Measurements from ENCODE around the gene LAMB2.

The LAMB2 gene

DNA sequence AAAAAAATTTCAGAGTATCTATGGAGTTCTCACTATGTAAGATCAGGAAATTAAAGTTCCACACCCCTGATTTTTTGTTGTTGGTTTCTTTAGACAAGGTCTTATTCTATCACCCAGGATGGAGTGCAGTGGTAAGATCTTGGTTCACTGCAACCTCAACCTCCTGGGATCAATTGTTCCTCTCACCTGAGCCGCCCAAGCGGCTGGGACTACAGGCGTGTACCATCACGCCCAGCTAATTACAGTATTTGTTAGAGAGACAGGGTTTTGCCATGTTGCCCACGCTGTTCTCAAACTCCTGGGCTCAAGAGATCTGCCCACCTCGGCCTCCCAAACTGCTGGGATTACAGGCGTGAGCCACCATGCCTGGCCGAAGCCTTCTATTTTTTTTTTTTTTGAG is 51.4 kb downstream of the LAMB2 start:
- CTCF ChIA-PET, result interaction anchor here (1.1 to 1.6 kb wide), 3 partner anchors 8 to 60 kb away, joined by 3 to 5 read pairs (median 3); partner anchors contain the start of gene NDUFAF3
- POLR2A ChIA-PET, result no interaction called here
- no peak for DNase-seq (ENCODE audit: low read depth, low spot score)
- no peak overlapping the region for H3K4me3 ChIP-seq (ENCODE audit: low read depth, low read length)
- TF ChIP-seq, protein P1, sequence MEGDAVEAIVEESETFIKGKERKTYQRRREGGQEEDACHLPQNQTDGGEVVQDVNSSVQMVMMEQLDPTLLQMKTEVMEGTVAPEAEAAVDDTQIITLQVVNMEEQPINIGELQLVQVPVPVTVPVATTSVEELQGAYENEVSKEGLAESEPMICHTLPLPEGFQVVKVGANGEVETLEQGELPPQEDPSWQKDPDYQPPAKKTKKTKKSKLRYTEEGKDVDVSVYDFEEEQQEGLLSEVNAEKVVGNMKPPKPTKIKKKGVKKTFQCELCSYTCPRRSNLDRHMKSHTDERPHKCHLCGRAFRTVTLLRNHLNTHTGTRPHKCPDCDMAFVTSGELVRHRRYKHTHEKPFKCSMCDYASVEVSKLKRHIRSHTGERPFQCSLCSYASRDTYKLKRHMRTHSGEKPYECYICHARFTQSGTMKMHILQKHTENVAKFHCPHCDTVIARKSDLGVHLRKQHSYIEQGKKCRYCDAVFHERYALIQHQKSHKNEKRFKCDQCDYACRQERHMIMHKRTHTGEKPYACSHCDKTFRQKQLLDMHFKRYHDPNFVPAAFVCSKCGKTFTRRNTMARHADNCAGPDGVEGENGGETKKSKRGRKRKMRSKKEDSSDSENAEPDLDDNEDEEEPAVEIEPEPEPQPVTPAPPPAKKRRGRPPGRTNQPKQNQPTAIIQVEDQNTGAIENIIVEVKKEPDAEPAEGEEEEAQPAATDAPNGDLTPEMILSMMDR (IDR thresholded peaks at IDR 0.05; ENCODE audit: insufficient read depth, low read length, missing control alignments), result no peak

DNA sequence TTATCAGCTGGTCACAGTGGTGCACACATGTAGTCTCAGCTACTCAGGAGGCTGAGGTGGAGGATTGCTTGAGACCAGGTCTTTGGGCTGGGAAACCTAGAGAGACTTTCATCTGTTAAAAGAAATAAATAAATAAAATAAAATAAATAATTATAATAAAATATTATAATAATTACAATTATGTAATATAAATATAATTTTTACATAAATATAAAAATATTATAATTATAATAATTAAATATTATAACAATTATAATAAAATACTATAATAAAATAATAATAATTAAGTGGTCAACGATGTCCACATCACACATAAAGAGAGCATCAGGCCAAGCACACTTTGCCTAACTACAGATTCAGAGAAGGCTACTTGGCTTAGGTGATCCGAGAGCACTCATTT is 53.6 kb downstream of the LAMB2 start:
- ChIA-PET CTCF (interaction anchor here (1.3 kb wide), 1 partner anchor 47 kb away, joined by 4 read pairs; no protein-coding TSS in a partner anchor), POLR2A (no interaction called here)
- H3K4me3 ChIP-seq (ENCODE audit: low read depth, low read length), result no peak overlapping the region
- DNase-seq (ENCODE audit: low read depth, low spot score), result no peak
- TF ChIP-seq, protein P1 (IDR thresholded peaks at IDR 0.05; ENCODE audit: insufficient read depth, low read length, missing control alignments), result no peak

DNA sequence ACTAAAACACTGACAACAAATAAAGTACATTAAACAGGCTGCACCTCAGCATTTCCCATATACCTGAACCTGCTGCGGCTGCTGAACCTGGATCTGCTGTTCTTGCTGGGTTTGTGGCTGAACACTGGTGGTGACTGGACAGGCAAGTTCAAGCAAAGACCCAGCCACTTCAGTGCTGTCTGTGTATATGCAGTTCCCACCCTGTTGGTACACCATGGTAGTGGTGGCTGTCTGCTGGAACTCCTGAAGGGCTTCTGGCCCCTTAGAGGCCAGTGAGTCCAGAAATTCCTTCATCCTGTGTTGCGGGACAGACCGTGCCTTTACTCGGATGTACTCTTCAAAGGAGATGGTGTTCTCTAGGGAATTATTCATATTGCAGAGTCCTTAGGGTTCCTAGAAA is 56.2 kb downstream of the LAMB2 start:
- TF ChIP-seq, protein P1 (IDR thresholded peaks at IDR 0.05; ENCODE audit: insufficient read depth, low read length, missing control alignments), result no peak

DNA sequence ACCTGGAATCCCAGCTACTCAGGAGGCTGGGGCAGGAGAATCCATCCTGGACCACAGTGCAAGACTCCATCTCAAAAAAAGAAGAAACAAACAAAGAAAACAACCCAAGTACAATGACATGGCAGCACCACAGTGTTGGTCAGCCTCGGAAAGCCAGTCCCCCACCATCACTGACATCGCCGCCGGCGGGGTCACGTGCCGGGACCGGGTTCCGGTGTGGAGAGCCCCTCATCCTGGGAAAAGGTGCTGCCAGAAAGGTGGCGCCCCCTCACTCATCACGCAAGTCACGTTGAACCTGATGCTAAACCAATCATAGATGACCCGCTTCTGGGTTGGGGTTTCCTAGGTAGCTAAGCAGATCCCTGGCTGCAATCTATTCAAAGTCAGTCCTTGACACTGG is 56.7 kb downstream of the LAMB2 start:
- DNase-seq (ENCODE audit: low read depth, low spot score), result no peak
- H3K4me3 ChIP-seq (ENCODE audit: low read depth, low read length), result no peak overlapping the region
- TF ChIP-seq, protein P1 (IDR thresholded peaks at IDR 0.05; ENCODE audit: insufficient read depth, low read length, missing control alignments), result no peak
- ChIA-PET CTCF (interaction anchor here (1.2 kb wide), 1 partner anchor 54 kb away, joined by 4 read pairs; the partner anchor contains the start of gene NDUFAF3), POLR2A (no interaction called here)

More for the DNA sequence above, 56.2 kb downstream of the LAMB2 start:
- ChIA-PET CTCF (interaction anchor here (1.2 kb wide), 1 partner anchor 55 kb away, joined by 4 read pairs; the partner anchor contains the start of gene NDUFAF3), POLR2A (no interaction called here)
- DNase-seq (ENCODE audit: low read depth, low spot score), result no peak
- no peak overlapping the region for H3K4me3 ChIP-seq (ENCODE audit: low read depth, low read length)

Measured in AG04449 (cell line).